ENCODE measurements around the gene TMEM154. TPM values are rescaled to one million over a fixed set of nuclear protein-coding genes. Genes with fewer than 3 reads are reported as not detected.

Gene TMEM154
- polyA plus RNA-seq, 3 donors: 24.7 to 157 (median 117) TPM

DNA sequence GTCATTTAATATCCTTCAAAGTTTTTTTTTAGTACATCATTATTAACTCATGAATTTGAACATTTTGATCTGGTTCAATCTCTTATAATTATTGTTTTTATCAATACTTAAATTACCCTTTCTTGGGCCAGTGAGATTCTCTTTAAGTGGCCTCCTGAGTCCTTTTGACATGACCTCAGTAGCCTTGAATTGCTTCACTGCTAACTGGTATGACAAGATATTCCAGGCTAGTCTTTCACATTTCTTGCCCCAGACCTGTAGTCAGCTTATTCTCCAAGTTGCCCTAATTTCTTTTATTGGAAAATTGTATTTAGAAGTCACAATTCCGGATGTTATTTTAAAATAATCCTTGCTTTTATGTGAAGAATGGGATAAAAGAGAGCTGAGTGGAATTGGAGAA lies 108.5 kb downstream of the TMEM154 start:
- Histone ChIP-seq H3K4me2 (replicated peaks; ENCODE audit: extremely low read depth, low read length, poor library complexity, severe bottlenecking) (no peak overlapping the region), H3K4me1 (ENCODE audit: control insufficient read depth in 1 of 2, insufficient read depth in 2 of 2, low read length in 2 of 2) (peaks cover 11 to 12% of the 10 kb centered on the region in 2 donors), H3K36me3 (replicated peaks in 1 of 2; ENCODE audit: control insufficient read depth in 1 of 2, insufficient read depth in 2 of 2, low read length in 2 of 2) (no peaks in the 10 kb centered on the region), H3K9ac (ENCODE audit: insufficient read depth, low read length, poor library complexity, severe bottlenecking) (no peak overlapping the region), H3K4me3 (replicated peaks in 1 of 3; ENCODE audit: low read depth in 2 of 3, low read length in 3 of 3) (no peak overlapping the region), H3K27me3 (ENCODE audit: control insufficient read depth in 2 of 2, insufficient read depth in 2 of 2, low read length in 2 of 2) (no peaks in the 10 kb centered on the region), H3K27ac (ENCODE audit: low read depth in 1 of 2, low read length in 2 of 2) (no peak overlapping the region), H3K79me2 (ENCODE audit: insufficient read depth, low read length) (no peaks in the 10 kb centered on the region), H2AFZ (ENCODE audit: insufficient read depth, low read depth, low read length, poor library complexity, severe bottlenecking) (no peak overlapping the region), H4K20me1 (ENCODE audit: insufficient read depth, low read length) (no peaks in the 10 kb centered on the region), H3K9me3 (replicated peaks in 1 of 2; ENCODE audit: control insufficient read depth in 1 of 2, insufficient read depth in 1 of 2, low read length in 2 of 2) (no peaks in the 10 kb centered on the region)
- no peak for DNase-seq
- 89% methylated on average over 1 of the region's 1 CpG for WGBS (ENCODE audit: insufficient coverage)
- peaks cover 12% of the 10 kb centered on the region for H3K4me1 Mint-ChIP-seq
- H3K27me3 Mint-ChIP-seq (ENCODE audit: low read depth in 3 of 3): peaks cover 0 to 4% (median 2%) of the 10 kb centered on the region in 3 donors
- H3K4me3 Mint-ChIP-seq: no peak overlapping the region
- TF ChIP-seq, protein P1, sequence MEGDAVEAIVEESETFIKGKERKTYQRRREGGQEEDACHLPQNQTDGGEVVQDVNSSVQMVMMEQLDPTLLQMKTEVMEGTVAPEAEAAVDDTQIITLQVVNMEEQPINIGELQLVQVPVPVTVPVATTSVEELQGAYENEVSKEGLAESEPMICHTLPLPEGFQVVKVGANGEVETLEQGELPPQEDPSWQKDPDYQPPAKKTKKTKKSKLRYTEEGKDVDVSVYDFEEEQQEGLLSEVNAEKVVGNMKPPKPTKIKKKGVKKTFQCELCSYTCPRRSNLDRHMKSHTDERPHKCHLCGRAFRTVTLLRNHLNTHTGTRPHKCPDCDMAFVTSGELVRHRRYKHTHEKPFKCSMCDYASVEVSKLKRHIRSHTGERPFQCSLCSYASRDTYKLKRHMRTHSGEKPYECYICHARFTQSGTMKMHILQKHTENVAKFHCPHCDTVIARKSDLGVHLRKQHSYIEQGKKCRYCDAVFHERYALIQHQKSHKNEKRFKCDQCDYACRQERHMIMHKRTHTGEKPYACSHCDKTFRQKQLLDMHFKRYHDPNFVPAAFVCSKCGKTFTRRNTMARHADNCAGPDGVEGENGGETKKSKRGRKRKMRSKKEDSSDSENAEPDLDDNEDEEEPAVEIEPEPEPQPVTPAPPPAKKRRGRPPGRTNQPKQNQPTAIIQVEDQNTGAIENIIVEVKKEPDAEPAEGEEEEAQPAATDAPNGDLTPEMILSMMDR (IDR thresholded peaks at IDR 0.05): no peak
- H3K36me3 Mint-ChIP-seq: no peaks in the 10 kb centered on the region
- H3K9me3 Mint-ChIP-seq: peaks cover 0 to 2% (median 0%) of the 10 kb centered on the region in 7 donors
- no peak overlapping the region for H3K27ac Mint-ChIP-seq
- intact Hi-C loops (cut with micrococcal nuclease): no loop called here

Other genes starting within 250 kb of the TMEM154 start
- gene FBXW7, start 143.9 kb downstream of the TMEM154 start, polyA plus RNA-seq: 10 to 100 TPM; 25.1 to 44.9 (median 35.6) TPM
- under 1 TPM; 0.05 to 0.08 (median 0.07) TPM for gene TIGD4, start 99.7 kb upstream of the TMEM154 start, polyA plus RNA-seq
- 10 to 100 TPM; 11.7 to 28.4 (median 27.2) TPM for gene ARFIP1, start 100.0 kb upstream of the TMEM154 start, polyA plus RNA-seq